GM19324 (cell line): ENCODE data around the gene GNG2.

Experiments used
- ATAC-seq: cut with Tn5 transposase; IDR thresholded peaks from one replicate; pipeline ENCODE4 v1.9.1; 2021; ENCODE audit warnings: mild to moderate bottlenecking, moderate library complexity; ENCODE audit not compliant: unreplicated experiment, low FRiP score

The GNG2 gene

GRCh38 chr14:51852541-51852940 lies 7.9 kb upstream of the GNG2 start:
- ATAC-seq: no peak

GRCh38 chr14:51855234-51855633 lies 5.2 kb upstream of the GNG2 start:
- no peak for ATAC-seq

GRCh38 chr14:51856792-51857296 lies 3.6 kb upstream of the GNG2 start:
- ATAC-seq: no peak

- no peak for ATAC-seq
Measured at GRCh38 chr14:51859131-51859530, 1.3 kb upstream of the GNG2 start.

- ATAC-seq: no peak
Measured at GRCh38 chr14:51860825-51861499, 550 bp downstream of the GNG2 start.

- ATAC-seq: no peak
Measured at GRCh38 chr14:51862176-51862796, 1.9 kb downstream of the GNG2 start.

GRCh38 chr14:51862860-51863259 lies 2.4 kb downstream of the GNG2 start:
- no peak for ATAC-seq

GRCh38 chr14:51865953-51866747 lies 5.7 kb downstream of the GNG2 start:
- no peak for ATAC-seq

GRCh38 chr14:51867741-51868140 lies 7.3 kb downstream of the GNG2 start:
- ATAC-seq: no peak

- no peak for ATAC-seq
Measured at GRCh38 chr14:51868405-51868804, 8.0 kb downstream of the GNG2 start.

GRCh38 chr14:51869411-51870100 lies 9.1 kb downstream of the GNG2 start:
- no peak for ATAC-seq

GRCh38 chr14:51870606-51871005 lies 10.2 kb downstream of the GNG2 start:
- no peak for ATAC-seq

GRCh38 chr14:51871846-51872245 lies 11.4 kb downstream of the GNG2 start:
- no peak for ATAC-seq

GRCh38 chr14:51872396-51872795 lies 12.0 kb downstream of the GNG2 start:
- ATAC-seq: no peak

- peak; percentile 74 for ATAC-seq
Measured at GRCh38 chr14:51873221-51873893, 12.9 kb downstream of the GNG2 start.

GRCh38 chr14:51877810-51878209 lies 17.4 kb downstream of the GNG2 start:
- no peak for ATAC-seq

- ATAC-seq: no peak
Measured at GRCh38 chr14:51879170-51879569, 18.8 kb downstream of the GNG2 start.

- peak; percentile 51 for ATAC-seq
Measured at GRCh38 chr14:51880835-51881580, 20.6 kb downstream of the GNG2 start.

GRCh38 chr14:51881636-51882035 lies 21.2 kb downstream of the GNG2 start:
- no peak for ATAC-seq

GRCh38 chr14:51883232-51883631 lies 22.8 kb downstream of the GNG2 start:
- ATAC-seq: no peak
